GM12872 (cell line): ENCODE results near the gene IGBP1.

Source experiments
- CTCF ChIP-seq: IDR thresholded peaks from 3 replicates; pipeline ENCODE4 v1.5.1; 2011; ENCODE audit warnings: low read depth, mild to moderate bottlenecking, low read length, moderate library complexity; ENCODE audit not compliant: insufficient read depth

IGBP1 gene

GRCh38 chrX:70133303-70134115, at the start of gene IGBP1:
IGBP1 (plus strand) TSS chrX:70133447; CDS start chrX:70133948, 501 bp downstream.
- TF ChIP-seq CTCF: peak; percentile 62; the same call in 2 of the 3 replicates

- no peak for TF ChIP-seq CTCF
Observed at GRCh38 chrX:70084592-70085240, 48.5 kb upstream of the IGBP1 start.

- no peak for TF ChIP-seq CTCF
Observed at GRCh38 chrX:70087857-70088630, 45.2 kb upstream of the IGBP1 start.

- no peak for TF ChIP-seq CTCF
Observed at GRCh38 chrX:70088751-70089150, 44.5 kb upstream of the IGBP1 start.

GRCh38 chrX:70089604-70090297, 43.5 kb upstream of the IGBP1 start:
- no peak for TF ChIP-seq CTCF

GRCh38 chrX:70092247-70092646, 41.0 kb upstream of the IGBP1 start:
- TF ChIP-seq CTCF: no peak

- TF ChIP-seq CTCF: no peak
Observed at GRCh38 chrX:70096052-70096451, 37.2 kb upstream of the IGBP1 start.
